Transverse colon (tissue), 4 donors: ENCODE results near the gene RNF5. TPM values are rescaled to one million over a fixed set of nuclear protein-coding genes. Genes with fewer than 3 reads are reported as not detected.
"Not testable (repeated sequence)": the region's sequence is repeated elsewhere in the genome, so short reads cannot be mapped to it uniquely, and the experiment has no call there.

Source experiments
- DNase-seq: peaks from one replicate; pipeline ENCODE4 v3.0.0-alpha.2; 2019
- H3K27ac ChIP-seq, 4 donors: fragments of 200-600 bp; sonication (generic); 2 replicates each; pipeline ENCODE4 v1.5.1; 2016 to 2018; ENCODE audit warnings: inconsistent platforms in 4 of 4
- H3K27me3 ChIP-seq: fragments of 200-600 bp; sonication (generic); 2 replicates; pipeline ENCODE4 v1.5.1; 2017; ENCODE audit warnings: inconsistent platforms
- H3K36me3 ChIP-seq, 4 donors: fragments of 200-600 bp; sonication (generic); 2 replicates each; pipeline ENCODE4 v1.5.1; 2017 to 2019; ENCODE audit warnings: inconsistent platforms in 4 of 4
- H3K4me1 ChIP-seq, 4 donors: fragments of 200-600 bp; sonication (generic); 2 replicates each; pipeline ENCODE4 v1.5.1; 2017 to 2020; ENCODE audit warnings: inconsistent platforms in 4 of 4
- H3K4me3 ChIP-seq, 4 donors: fragments of 200-600 bp; sonication (generic); 1 replicate in 1 of 4; 2 replicates in 3 of 4; pipeline versions ENCODE4 v1.5.1 to v1.6.1; 2017 to 2019; ENCODE audit warnings: inconsistent platforms in 4 of 4
- H3K9me3 ChIP-seq, 2 donors: fragments of 200-600 bp; sonication (generic); 2 replicates each; pipeline ENCODE4 v1.5.1; 2017 to 2019; ENCODE audit warnings: inconsistent platforms in 2 of 2
- CTCF ChIP-seq, 5 experiments: fragments of 200-600 bp in 3 of 5; fragments of 450-650 bp in 2 of 5; sonication (generic) in 3 of 5; IDR thresholded peaks; 1 replicate in 2 of 5; 2 replicates in 3 of 5; pipeline ENCODE4 v1.5.1; 2016 to 2017; ENCODE audit warnings: antibody characterized with exemption in 5 of 5, inconsistent platforms in 3 of 5, mild to moderate bottlenecking in 2 of 5, moderate library complexity in 1 of 5
- EP300 ChIP-seq: sonication (generic); formaldehyde crosslinking; IDR thresholded peaks from one replicate; pipeline ENCODE4 v1.6.1; 2017; ENCODE audit warnings: antibody characterized with exemption, low read depth
- POLR2A ChIP-seq: fragments of 450-650 bp; IDR thresholded peaks from one replicate; pipeline ENCODE4 v1.6.1; 2016; ENCODE audit warnings: antibody characterized with exemption, mild to moderate bottlenecking, moderate library complexity
- POLR2AphosphoS5 ChIP-seq, 3 donors: sonication (generic); formaldehyde crosslinking; IDR thresholded peaks; one replicate each; pipeline ENCODE4 v1.6.1; 2016; ENCODE audit warnings: antibody characterized with exemption in 3 of 3
- WGBS, 2 donors: methylation state at CpG; one replicate each; pipeline ENCODE4 v1.1.5; 2018; ENCODE audit warnings: low coverage in 1 of 2; 5-methylcytosine and 5-hydroxymethylcytosine counted together
- in situ Hi-C, 4 donors: fragments of 200-750 bp; cut with MboI; loops; one replicate each; pipeline versions ENCODE4 v1.15.0 to v1.15.1; 2017; ENCODE audit warnings: low sequenced_read_pairs in 3 of 4, low pct_ligation_motif_present in 1 of 4, low pct_unique_long_range_greater_than_20kb in 1 of 4
- intact Hi-C: fragments of 100-400 bp; cut with DNase I; formaldehyde crosslinking; loops from one replicate; pipeline ENCODE4 v1.15.1; 2023; ENCODE audit warnings: low total_unique reads
- total RNA-seq, 4 donors: library from RNA; depleted of rRNA; stranded (reverse); fragments of >200 nt; gene quantifications; one replicate each; pipeline ENCODE4 v1.1.0, GENCODE V29; 2016

RNF5 gene
- total RNA-seq, 4 donors from 2014 or later = 36.0 to 212 (median 120) TPM

GRCh38 chr6:32190911-32191677 lies 12.9 kb downstream of the RNF5 start:
- intact Hi-C loops = loop anchor here (2.0 kb wide), 1 partner anchor 38 kb away; no protein-coding TSS in a partner anchor
- no peaks in the 10 kb centered on the region for H3K27me3 ChIP-seq
- no peak for DNase-seq
- WGBS, 2 donors = 69 to 100% methylated on average over 1 to 8 of the region's 8 CpGs
- peaks cover 0 to 7% (median 0%) of the 10 kb centered on the region in 4 donors for H3K36me3 ChIP-seq
- H3K4me1 ChIP-seq = peaks cover 21 to 66% (median 41%) of the 10 kb centered on the region in 4 donors
- peak overlapping the region in 3 of 4 donors; percentile 77 to 95 (median 82) for H3K4me3 ChIP-seq
- peak overlapping the region; percentile 92 to 98 (median 98) for H3K27ac ChIP-seq
- TF ChIP-seq EP300 (no peak), POLR2AphosphoS5 (IDR thresholded peaks at IDR 0.05) (no peak), POLR2A (no peak), CTCF (IDR thresholded peaks at IDR 0.05) (no peak)
- in situ Hi-C loops = no loop called here
- H3K9me3 ChIP-seq = no peaks in the 10 kb centered on the region

GRCh38 chr6:32191696-32192607 lies 13.7 kb downstream of the RNF5 start:
- no peak for DNase-seq
- peaks cover 21 to 62% (median 44%) of the 10 kb centered on the region in 4 donors for H3K4me1 ChIP-seq

GRCh38 chr6:32192608-32193039 lies 14.4 kb downstream of the RNF5 start, which contains the start of gene GPSM3:
GPSM3 (minus strand) TSS chr6:32192643; CDS start chr6:32192513, 130 bp downstream.
- Histone ChIP-seq H3K4me1 (peaks cover 21 to 62% (median 46%) of the 10 kb centered on the region in 4 donors), H3K9me3 (no peaks in the 10 kb centered on the region), H3K27ac (peak within 1 kb of the TSS; percentile 92 to 98 (median 98)), H3K27me3 (no peaks in the 10 kb centered on the region), H3K4me3 (peak within 1 kb of the TSS; percentile 5 to 95 (median 21)), H3K36me3 (no peaks in the 10 kb centered on the region)
- TF ChIP-seq EP300 (no peak), POLR2AphosphoS5 (IDR thresholded peaks at IDR 0.05) (peak in 1 of 3 donors; percentile 40), POLR2A (peak; percentile 10), CTCF (IDR thresholded peaks at IDR 0.05) (no peak)
- in situ Hi-C loops (no loop called here), intact Hi-C loops (no loop called here)
- DNase-seq = peak; percentile 78
- WGBS, 2 donors = 21% methylated on average over 5 of the region's 5 CpGs; no CpG with 5 or more reads in 1 of the 2 donors

More at GRCh38 chr6:32191696-32192607, 13.7 kb downstream of the RNF5 start:
- peak overlapping the region; percentile 5 to 95 (median 21) for H3K4me3 ChIP-seq
- peak overlapping the region; percentile 92 to 98 (median 98) for H3K27ac ChIP-seq
- H3K36me3 ChIP-seq = peaks cover 0 to under 1% (median 0%) of the 10 kb centered on the region in 4 donors
- 58 to 59% methylated on average over 2 to 15 of the region's 15 CpGs for WGBS, 2 donors
- TF ChIP-seq CTCF (IDR thresholded peaks at IDR 0.05) = no peak
- no peak for TF ChIP-seq POLR2A
- no peak for TF ChIP-seq EP300
- TF ChIP-seq POLR2AphosphoS5 (IDR thresholded peaks at IDR 0.05) = no peak
- intact Hi-C loops = loop anchor here (2.0 kb wide), 1 partner anchor 39 kb away; no protein-coding TSS in a partner anchor
- no peaks in the 10 kb centered on the region for H3K9me3 ChIP-seq
- H3K27me3 ChIP-seq = no peaks in the 10 kb centered on the region
- in situ Hi-C loops = no loop called here

GRCh38 chr6:32193096-32193495 lies 14.9 kb downstream of the RNF5 start:
- H3K9me3 ChIP-seq, H3K36me3 ChIP-seq, intact Hi-C loops, H3K27me3 ChIP-seq, in situ Hi-C loops, DNase-seq: not testable (repeated sequence)
- WGBS, 2 donors = 79% methylated on average over 13 of the region's 13 CpGs; no CpG with 5 or more reads in 1 of the 2 donors
- peaks cover 19 to 58% (median 44%) of the 10 kb centered on the region in 4 donors for H3K4me1 ChIP-seq
- peak overlapping the region; percentile 92 to 98 (median 98) for H3K27ac ChIP-seq
- peak overlapping the region in 2 of 4 donors; percentile 30 to 95 for H3K4me3 ChIP-seq
